SK-N-SH (cell line): ENCODE data around the gene NAALADL2. TPM values are rescaled to one million over a fixed set of nuclear protein-coding genes. Genes with fewer than 3 reads are reported as not detected.

ENCODE experiments used
- CTCF ChIA-PET: fragments of 300-600, 350-600 bp; formaldehyde crosslinking; extraction: SDS; loops from one replicate; lab custom pipeline; 2021; lab: Yijun Ruan, JAX
- POLR2A ChIA-PET: fragments of 350-600 bp; sonication (Branson Sonifier 250); formaldehyde crosslinking; extraction: SDS; loops from one replicate; lab custom pipeline; 2020; ENCODE audit warnings: antibody characterized with exemption, inconsistent platforms; lab: Yijun Ruan, JAX
- DNase-seq: peaks from one replicate; pipeline ENCODE4 v3.0.0; 2012
- H2AFZ ChIP-seq: fragments of 200-600 bp; sonication (generic); 2 replicates; pipeline ENCODE4 v1.8.1; 2016; ENCODE audit warnings: antibody characterized with exemption, mild to moderate bottlenecking, low read depth
- H3F3A ChIP-seq: fragments of 200-600 bp; sonication (generic); replicated peaks from 2 replicates; pipeline ENCODE3; 2016; ENCODE audit warnings: antibody characterized with exemption, mild to moderate bottlenecking; ENCODE audit not compliant: insufficient read depth
- H3K27ac ChIP-seq, 2 experiments: fragments of 200-500 bp in 1 of 2; fragments of 200-600 bp in 1 of 2; sonication (Bioruptor generic) in 1 of 2; sonication (generic), shearing (Covaris generic) in 1 of 2; 2 replicates each; pipeline versions ENCODE4 v1.5.1 to v1.6.1; 2014 to 2016; ENCODE audit warnings: low read depth in 2 of 2, inconsistent platforms in 1 of 2, low read length in 1 of 2, mild to moderate bottlenecking in 1 of 2, mixed read lengths in 1 of 2
- H3K27me3 ChIP-seq: fragments of 200-600 bp; sonication (generic), shearing (Covaris generic); 2 replicates; pipeline ENCODE4 v1.6.1; 2016; ENCODE audit warnings: mixed run types; ENCODE audit not compliant: insufficient read depth
- H3K36me3 ChIP-seq, 2 experiments: fragments of 200-500 bp in 1 of 2; fragments of 200-600 bp in 1 of 2; sonication (Bioruptor generic) in 1 of 2; sonication (generic) in 1 of 2; replicated peaks in 1 of 2; 2 replicates each; pipeline versions ENCODE3 to v1.5.1; 2014 to 2016; ENCODE audit warnings: low read length in 1 of 2, mild to moderate bottlenecking in 1 of 2; ENCODE audit not compliant: insufficient read depth in 2 of 2, control insufficient read depth in 1 of 2
- H3K4me1 ChIP-seq, 2 experiments: fragments of 200-500 bp in 1 of 2; fragments of 200-600 bp in 1 of 2; sonication (Bioruptor generic) in 1 of 2; sonication (generic), shearing (Covaris generic) in 1 of 2; 2 replicates each; pipeline versions ENCODE4 v1.5.1 to v1.6.1; 2014 to 2016; ENCODE audit warnings: low read depth in 1 of 2, low read length in 1 of 2, mixed run types in 1 of 2; ENCODE audit not compliant: insufficient read depth in 2 of 2, control insufficient read depth in 1 of 2
- H3K4me2 ChIP-seq: fragments of 200-600 bp; sonication (generic), shearing (Covaris generic); 2 replicates; pipeline ENCODE4 v1.6.1; 2017; ENCODE audit warnings: mixed run types
- H3K4me3 ChIP-seq, 2 experiments: fragments of 200-500 bp in 1 of 2; fragments of 200-600 bp in 1 of 2; sonication (Bioruptor generic) in 1 of 2; sonication (generic), shearing (Covaris generic) in 1 of 2; 2 replicates each; pipeline versions ENCODE4 v1.5.1 to v1.8.1; 2014 to 2016; ENCODE audit warnings: low read depth in 2 of 2, inconsistent platforms in 1 of 2, low read length in 1 of 2, mild to moderate bottlenecking in 1 of 2, mixed read lengths in 1 of 2, moderate library complexity in 1 of 2
- H3K79me2 ChIP-seq: fragments of 200-600 bp; sonication (generic); 2 replicates; pipeline ENCODE4 v1.8.1; 2017; ENCODE audit warnings: mild to moderate bottlenecking; ENCODE audit not compliant: insufficient read depth
- H3K9ac ChIP-seq: fragments of 200-600 bp; sonication (generic); 2 replicates; pipeline ENCODE4 v1.6.1; 2017; ENCODE audit warnings: mixed run types
- H3K9me2 ChIP-seq: fragments of 200-600 bp; sonication (generic); 2 replicates; pipeline ENCODE4 v1.6.1; 2017; ENCODE audit warnings: mixed run types
- H3K9me3 ChIP-seq: fragments of 200-600 bp; sonication (generic); 2 replicates; pipeline ENCODE4 v1.6.1; 2017; ENCODE audit warnings: mixed run types, mild to moderate bottlenecking, moderate library complexity
- H4K20me1 ChIP-seq: fragments of 200-600 bp; sonication (generic); 2 replicates; pipeline ENCODE4 v1.6.1; 2017; ENCODE audit warnings: mild to moderate bottlenecking, mixed run types; ENCODE audit not compliant: insufficient read depth
- ELF1 ChIP-seq: IDR thresholded peaks from 2 replicates; pipeline ENCODE4 v1.4.0; 2012
- EP300 ChIP-seq, 2 experiments: IDR thresholded peaks; 2 replicates each; pipeline versions ENCODE4 v1.4.0 to v1.6.1; 2012; ENCODE audit warnings: borderline replicate concordance in 1 of 2, low read depth in 1 of 2, low read length in 1 of 2
- EZH2phosphoT487 ChIP-seq: fragments of 200-600 bp; sonication (generic); IDR thresholded peaks from 2 replicates; pipeline ENCODE4 v1.6.1; 2017; ENCODE audit warnings: low read depth, mixed run types, mild to moderate bottlenecking, antibody characterized with exemption, moderate library complexity, borderline replicate concordance
- FOSL2 ChIP-seq: IDR thresholded peaks from 2 replicates; pipeline ENCODE4 v1.4.0; 2012; ENCODE audit warnings: low read depth, mild to moderate bottlenecking, moderate library complexity, borderline replicate concordance
- FOXJ3 ChIP-seq: sonication (generic); formaldehyde crosslinking; IDR thresholded peaks from 2 replicates; pipeline ENCODE4 v1.5.1; 2020; ENCODE audit warnings: mild to moderate bottlenecking, missing genetic modification reagents
- FOXM1 ChIP-seq: IDR thresholded peaks from 2 replicates; pipeline ENCODE4 v1.4.0; 2012; ENCODE audit warnings: low read depth, mild to moderate bottlenecking
- GABPA ChIP-seq: IDR thresholded peaks from 2 replicates; pipeline ENCODE4 v1.4.0; 2012; ENCODE audit warnings: low read depth, mild to moderate bottlenecking
- GATA2 ChIP-seq: sonication (generic); formaldehyde crosslinking; IDR thresholded peaks from 2 replicates; pipeline ENCODE4 v1.5.0; 2020; ENCODE audit warnings: mild to moderate bottlenecking, missing genetic modification reagents
- IRF3 ChIP-seq: fragments of 150-350 bp; IDR thresholded peaks from 2 replicates; pipeline ENCODE4 v1.6.1; 2016; ENCODE audit warnings: mild to moderate bottlenecking, low read depth, low read length
- JUND ChIP-seq: IDR thresholded peaks from 2 replicates; pipeline ENCODE4 v1.4.0; 2012
- MAX ChIP-seq: IDR thresholded peaks from 2 replicates; pipeline ENCODE4 v1.4.0; 2012; ENCODE audit warnings: low read depth
- MXI1 ChIP-seq: IDR thresholded peaks from 2 replicates; pipeline ENCODE4 v1.6.1; 2012; ENCODE audit warnings: mild to moderate bottlenecking, low read depth, low read length, improper control_type of control experiment
- NFIC ChIP-seq: IDR thresholded peaks from 2 replicates; pipeline ENCODE4 v1.4.0; 2012; ENCODE audit warnings: borderline replicate concordance
- REST ChIP-seq: IDR thresholded peaks from 2 replicates; pipeline ENCODE4 v1.6.1; 2012; ENCODE audit warnings: mild to moderate bottlenecking, low read depth, low read length, moderate library complexity
- SMC3 ChIP-seq: IDR thresholded peaks from 2 replicates; pipeline ENCODE4 v1.6.1; 2012; ENCODE audit warnings: low read depth, low read length, improper control_type of control experiment
- USF1 ChIP-seq: IDR thresholded peaks from 2 replicates; pipeline ENCODE4 v1.4.0; 2012; ENCODE audit warnings: low read depth, borderline replicate concordance
- YY1 ChIP-seq: IDR thresholded peaks from 2 replicates; pipeline ENCODE4 v1.4.0; 2012; ENCODE audit warnings: low read depth, mild to moderate bottlenecking
- WGBS: methylation state at CpG from one replicate; pipeline ENCODE4 v1.1.6; 2017; ENCODE audit warnings: low lambda C conversion rate; 5-methylcytosine and 5-hydroxymethylcytosine counted together
- polyA plus RNA-seq, 3 experiments: library from polyadenylated mRNA; depleted of rRNA; stranded (reverse); fragments of >200 nt; gene quantifications; 2 replicates each; pipeline ENCODE4 v1.2.3, GENCODE V29; 2012

The NAALADL2 gene
- polyA plus RNA-seq, 1 of the 3 experiments (the other 2 are of a cell fraction), result 1.2 TPM

- Histone ChIP-seq H3K9ac (no peak overlapping the region), H2AFZ (no peak overlapping the region), H3K27me3 (no peaks in the 10 kb centered on the region), H3K4me1 (no peaks in the 10 kb centered on the region), H3K79me2 (no peaks in the 10 kb centered on the region), H4K20me1 (no peaks in the 10 kb centered on the region), H3K9me2 (no peaks in the 10 kb centered on the region), H3F3A (no peaks in the 10 kb centered on the region), H3K36me3 (no peaks in the 10 kb centered on the region), H3K4me3 (no peak overlapping the region), H3K9me3 (no peaks in the 10 kb centered on the region), H3K27ac (no peak overlapping the region), H3K4me2 (no peak overlapping the region)
- no peak for DNase-seq
- TF ChIP-seq JUND, result no peak
- TF ChIP-seq FOXJ3, result no peak
- TF ChIP-seq EZH2phosphoT487, result no peak
- no peak for TF ChIP-seq EP300 (IDR thresholded peaks at IDR 0.05; ENCODE audit: borderline replicate concordance in 1 of 2, low read depth in 1 of 2, low read length in 1 of 2)
- no peak for TF ChIP-seq MAX
- no peak for TF ChIP-seq REST
- no peak for TF ChIP-seq FOXM1
- TF ChIP-seq GABPA, result no peak
- no peak for TF ChIP-seq IRF3
- CTCF ChIA-PET, result no interaction called here
- POLR2A ChIA-PET, result no interaction called here
- WGBS, result 89% methylated on average over 3 of the region's 3 CpGs
Measured at GRCh38 chr3:174873832-174874657, 14.9 kb downstream of the NAALADL2 start.

- no peaks in the 10 kb centered on the region for H3K36me3 ChIP-seq
- H3K9me3 ChIP-seq, result no peaks in the 10 kb centered on the region
- no peak overlapping the region for H3K4me2 ChIP-seq
- H3K4me1 ChIP-seq, result no peaks in the 10 kb centered on the region
- H3K4me3 ChIP-seq, result no peak overlapping the region
- CTCF ChIA-PET, result no interaction called here
- H3K27ac ChIP-seq, result no peak overlapping the region
- no peaks in the 10 kb centered on the region for H4K20me1 ChIP-seq
- H2AFZ ChIP-seq, result no peak overlapping the region
- POLR2A ChIA-PET, result no interaction called here
- TF ChIP-seq IRF3, result no peak
- no peak for TF ChIP-seq MXI1
- no peak for TF ChIP-seq GATA2 (CRISPR knock-in tag)
- no peak for TF ChIP-seq USF1
- TF ChIP-seq FOSL2, result no peak
- no peak for TF ChIP-seq GABPA
- no peak for TF ChIP-seq ELF1
- no peak for TF ChIP-seq NFIC
- no peak for TF ChIP-seq SMC3
- no peak for TF ChIP-seq YY1
- no peak for TF ChIP-seq EZH2phosphoT487
- WGBS, result 83% methylated on average over 6 of the region's 6 CpGs
- H3K79me2 ChIP-seq, result no peaks in the 10 kb centered on the region; the same call in 1 of the 2 replicates
- DNase-seq, result no peak
- no peaks in the 10 kb centered on the region for H3K9me2 ChIP-seq
- H3K27me3 ChIP-seq, result no peaks in the 10 kb centered on the region
- H3F3A ChIP-seq, result no peaks in the 10 kb centered on the region
- no peak overlapping the region for H3K9ac ChIP-seq
Measured at GRCh38 chr3:174882789-174883188, 23.7 kb downstream of the NAALADL2 start.
